PC-3 (cell line): Measurements from ENCODE around the gene QARS1.

Source experiments
- CTCF ChIP-seq: fragments of 300-600 bp; sonication (generic); conservative IDR thresholded peaks from 2 replicates; pipeline ENCODE4 v1.5.1; 2017; ENCODE audit warnings: antibody characterized with exemption, low read depth, mild to moderate bottlenecking, low read length
- EZH2 ChIP-seq: fragments of 300-600 bp; sonication (generic); IDR thresholded peaks from one replicate; pipeline ENCODE4 v1.6.1; 2017; ENCODE audit warnings: antibody characterized with exemption, mild to moderate bottlenecking, low read length; ENCODE audit not compliant: unreplicated experiment
- EZH2phosphoT487 ChIP-seq: fragments of 300-600 bp; sonication (generic); IDR thresholded peaks from 2 replicates; pipeline ENCODE4 v1.6.1; 2018; ENCODE audit warnings: mild to moderate bottlenecking, antibody characterized with exemption, low read length, borderline replicate concordance

GRCh38 chr3:49132437-49133225 is 28.1 kb upstream of the QARS1 start, which contains the start of gene LAMB2:
- TF ChIP-seq CTCF (no peak; the same call in 1 of the 2 replicates), EZH2 (no peak), EZH2phosphoT487 (no peak)
